ENCODE measurements around the gene ZNF736.

DNA sequence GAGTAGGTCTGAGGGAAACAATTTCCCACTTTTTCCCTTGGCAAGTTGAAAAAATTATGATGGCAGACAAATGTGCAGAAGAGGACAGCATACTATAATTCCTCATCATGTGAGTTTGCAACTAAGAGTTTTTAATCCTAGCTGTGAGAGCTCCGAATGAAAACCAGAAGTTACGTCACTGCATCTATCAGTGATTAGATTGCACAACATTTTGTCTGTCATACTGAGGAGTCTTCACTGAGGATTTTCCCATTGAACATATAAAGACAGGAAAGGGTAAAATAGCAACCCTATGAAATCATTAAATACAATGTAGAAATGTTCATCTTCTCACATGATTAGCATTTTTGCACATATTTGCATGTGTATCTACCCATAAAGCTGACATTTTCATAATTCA, 45.8 kb downstream of the ZNF736 start:
- TF ChIP-seq POLR2AphosphoS5 (IDR thresholded peaks at IDR 0.05), result no peak
- TF ChIP-seq POLR2A (IDR thresholded peaks at IDR 0.05), result no peak
